K562 (cell line): Measurements from ENCODE around the gene LNPEP. TPM values are rescaled to one million over a fixed set of nuclear protein-coding genes. Genes with fewer than 3 reads are reported as not detected.

Experiments used
- AFF4 ChIP-seq: sonication (generic); formaldehyde crosslinking; IDR thresholded peaks from 2 replicates; pipeline ENCODE4 v1.8.0; 2023; ENCODE audit warnings: mild to moderate bottlenecking, missing genetic modification reagents
- ARID4B ChIP-seq: sonication (generic); formaldehyde crosslinking; IDR thresholded peaks from 2 replicates; pipeline ENCODE4 v1.8.0; 2022; ENCODE audit warnings: mild to moderate bottlenecking, missing genetic modification reagents
- BMI1 ChIP-seq: fragments of 150-350 bp; IDR thresholded peaks from 2 replicates; pipeline ENCODE4 v1.6.1; 2014; ENCODE audit warnings: low read length
- DDX20 ChIP-seq: fragments of 450-650 bp; IDR thresholded peaks from 2 replicates; pipeline ENCODE4 v1.6.1; 2016; ENCODE audit warnings: missing genetic modification characterization, low read depth, mild to moderate bottlenecking, missing compliant biosample characterization, moderate library complexity
- ERF ChIP-seq: fragments of 450-650 bp; formaldehyde crosslinking; IDR thresholded peaks from 2 replicates; pipeline ENCODE4 v1.4.0; 2020; ENCODE audit warnings: mild to moderate bottlenecking, mixed read lengths
- MXI1 ChIP-seq: IDR thresholded peaks from 2 replicates; pipeline ENCODE4 v1.6.1; 2011; ENCODE audit warnings: low read depth, mild to moderate bottlenecking, improper control_type of control experiment, low read length
- PTBP1 ChIP-seq: fragments of 200-400 bp; formaldehyde crosslinking; IDR thresholded peaks from 2 replicates; pipeline ENCODE4 v1.6.1; 2017; ENCODE audit warnings: low read depth, low read length
- RBM34 ChIP-seq: fragments of 200-400 bp; formaldehyde crosslinking; IDR thresholded peaks from 2 replicates; pipeline ENCODE4 v1.6.1; 2018; ENCODE audit warnings: low read length, borderline replicate concordance; ENCODE audit not compliant: insufficient read depth
- STAT6 ChIP-seq: sonication (generic); formaldehyde crosslinking; IDR thresholded peaks from 2 replicates; pipeline ENCODE4 v1.8.1; 2023; ENCODE audit warnings: mild to moderate bottlenecking, missing genetic modification reagents
- TEAD1 ChIP-seq, 2 experiments: fragments of 450-650 bp in 1 of 2; sonication (generic) in 1 of 2; formaldehyde crosslinking; IDR thresholded peaks; 2 replicates each; pipeline versions ENCODE4 v1.4.0 to v1.8.0; 2020 to 2022; ENCODE audit warnings: mild to moderate bottlenecking in 2 of 2, missing genetic modification reagents in 1 of 2
- TRIM24 ChIP-seq, 2 experiments: fragments of 450-650 bp; IDR thresholded peaks; 2 replicates each; pipeline ENCODE4 v1.6.1; 2016
- ZBTB5 ChIP-seq: fragments of 450-650 bp; IDR thresholded peaks from 2 replicates; pipeline ENCODE4 v1.6.1; 2017; ENCODE audit warnings: antibody characterized with exemption
- ZNF133 ChIP-seq: fragments of 250-450 bp; sonication (Bioruptor Pico); IDR thresholded peaks from 2 replicates; pipeline ENCODE4 v1.4.0; 2020; ENCODE audit warnings: mild to moderate bottlenecking
- polyA plus RNA-seq, 8 experiments: library from polyadenylated mRNA; depleted of rRNA in 4 of 8; stranded (reverse) in 5 of 8; unstranded in 3 of 8; fragments of >200 nt; fragmentation: Nextera tagmentation in 2 of 8; fragmentation: Illumina TruSeq in 1 of 8; extraction: Ambion mirVana in 2 of 8; extraction: Trizol in 1 of 8; gene quantifications; 2 replicates each; pipeline versions ENCODE4 v1.2.1 to v1.2.3, GENCODE V29; 2011 to 2014; ENCODE audit warnings: inconsistent platforms in 1 of 8, missing spikeins in 1 of 8
- total RNA-seq, 7 experiments: library from RNA; depleted of rRNA in 6 of 7; stranded (reverse); fragments of >200 nt in 6 of 7; fragmentation: Illumina TruSeq in 2 of 7; extraction: Trizol in 2 of 7; gene quantifications; 2 replicates each; pipeline versions ENCODE4 v1.2.1 to v1.2.3, GENCODE V29; 2011 to 2021; ENCODE audit warnings: low replicate concordance in 1 of 7

The LNPEP gene
- total and polyA plus RNA-seq, 9 of the 15 experiments (the other 6 are each of a cell fraction or from before 2014, with no cell fraction given), result 2.6 to 27.9 (median 11.2) TPM

GRCh38 chr5:97041239-97041638 lies 105.4 kb downstream of the LNPEP start (continued):
- TF ChIP-seq ARID4B (no peak), ERF (CRISPR knock-in tag) (no peak), TEAD1 (CRISPR knock-in tag; IDR thresholded peaks at IDR 0.05) (peak in 1 of 2 experiments; percentile 82; a peak in 2 of 4 replicates), BMI1 (no peak), PTBP1 (no peak), DDX20 (peak; percentile 89), AFF4 (no peak), TRIM24 (IDR thresholded peaks at IDR 0.05) (peak; percentile 81 to 94; a peak in 2 of 4 replicates), ZNF133 (CRISPR knock-in tag) (peak; percentile 86; the same call in 1 of the 2 replicates), ZBTB5 (no peak), RBM34 (no peak), STAT6 (CRISPR knock-in tag) (no peak), MXI1 (no peak)
